NT2/D1 (cell line): Measurements from ENCODE around the gene EIF3K.

ENCODE experiments used
- DNase-seq: peaks from one replicate; pipeline ENCODE4 v3.0.0-alpha.2; 2011; ENCODE audit warnings: low read depth, low spot score
- H3K27me3 ChIP-seq: 2 replicates; pipeline ENCODE4 v1.6.0; 2011; ENCODE audit warnings: mild to moderate bottlenecking; ENCODE audit not compliant: insufficient read length, insufficient read depth
- H3K36me3 ChIP-seq: 2 replicates; pipeline ENCODE4 v1.6.1; 2011; ENCODE audit warnings: mild to moderate bottlenecking, low read length, mixed read lengths; ENCODE audit not compliant: insufficient read depth, insufficient read length
- H3K4me1 ChIP-seq: 2 replicates; pipeline ENCODE4 v1.5.1; 2011; ENCODE audit not compliant: insufficient read depth, insufficient read length
- H3K4me3 ChIP-seq: 2 replicates; pipeline ENCODE4 v1.5.1; 2011; ENCODE audit warnings: low read depth; ENCODE audit not compliant: insufficient read length
- H3K9ac ChIP-seq: 2 replicates; pipeline ENCODE4 v1.6.0; 2011; ENCODE audit warnings: low read depth; ENCODE audit not compliant: insufficient read length
- H3K9me3 ChIP-seq: 2 replicates; pipeline ENCODE4 v1.5.1; 2011; ENCODE audit warnings: mild to moderate bottlenecking, low read length; ENCODE audit not compliant: insufficient read depth
- SUZ12 ChIP-seq: IDR thresholded peaks from 2 replicates; pipeline ENCODE4 v1.6.1; 2011; ENCODE audit not compliant: insufficient read length, insufficient read depth; ENCODE audit errors: extremely low read depth
- YY1 ChIP-seq: IDR thresholded peaks from 2 replicates; pipeline ENCODE4 v1.6.1; 2011; ENCODE audit not compliant: insufficient read length, insufficient read depth
- ZNF274 ChIP-seq: IDR thresholded peaks from 2 replicates; pipeline ENCODE4 v1.6.1; 2011; ENCODE audit warnings: mild to moderate bottlenecking, low read depth, low read length

The EIF3K gene

DNA sequence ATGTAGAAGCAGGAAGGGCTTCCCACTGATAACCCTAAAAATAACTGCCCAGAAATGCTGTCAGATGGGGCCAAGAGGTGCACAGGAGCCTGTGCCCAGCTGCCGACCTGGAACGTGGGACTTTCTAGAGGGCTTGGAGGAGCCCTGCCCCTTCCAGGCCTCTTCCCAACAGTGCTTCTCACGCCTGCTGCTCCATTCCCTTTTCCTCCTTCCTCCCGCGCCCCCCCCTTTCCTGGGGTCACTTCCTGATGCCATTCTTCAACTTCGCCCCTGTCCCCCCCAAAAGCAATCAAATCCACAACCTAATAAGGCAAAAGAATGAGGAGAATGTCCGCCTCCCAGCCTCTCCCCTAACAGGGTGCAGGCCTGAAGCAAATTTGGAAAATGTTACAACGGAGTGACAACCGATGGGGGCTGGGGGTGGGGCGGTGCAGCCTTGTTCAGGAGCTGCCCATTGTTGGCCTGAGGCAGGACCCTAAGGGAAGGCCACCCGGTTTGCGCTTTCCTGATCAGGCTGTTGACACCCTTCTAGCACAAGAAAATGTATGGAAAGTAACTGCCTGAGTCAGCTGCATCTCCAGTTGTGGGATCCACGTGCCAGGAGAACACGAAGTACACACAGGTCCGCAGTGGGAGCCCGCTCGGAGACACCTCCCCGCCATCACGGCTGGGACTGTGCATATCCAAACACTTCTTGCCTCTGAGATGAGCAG is 47.1 kb downstream of the EIF3K start:
- Histone ChIP-seq H3K9me3 (no peaks in the 10 kb centered on the region), H3K4me1 (peaks cover 22% of the 10 kb centered on the region), H3K27me3 (no peaks in the 10 kb centered on the region), H3K9ac (peak overlapping the region; percentile 27), H3K4me3 (no peak overlapping the region), H3K36me3 (peaks cover 39% of the 10 kb centered on the region)
- TF ChIP-seq ZNF274 (no peak), YY1 (no peak), SUZ12 (no peak)
- DNase-seq, result peak; percentile 77

DNA sequence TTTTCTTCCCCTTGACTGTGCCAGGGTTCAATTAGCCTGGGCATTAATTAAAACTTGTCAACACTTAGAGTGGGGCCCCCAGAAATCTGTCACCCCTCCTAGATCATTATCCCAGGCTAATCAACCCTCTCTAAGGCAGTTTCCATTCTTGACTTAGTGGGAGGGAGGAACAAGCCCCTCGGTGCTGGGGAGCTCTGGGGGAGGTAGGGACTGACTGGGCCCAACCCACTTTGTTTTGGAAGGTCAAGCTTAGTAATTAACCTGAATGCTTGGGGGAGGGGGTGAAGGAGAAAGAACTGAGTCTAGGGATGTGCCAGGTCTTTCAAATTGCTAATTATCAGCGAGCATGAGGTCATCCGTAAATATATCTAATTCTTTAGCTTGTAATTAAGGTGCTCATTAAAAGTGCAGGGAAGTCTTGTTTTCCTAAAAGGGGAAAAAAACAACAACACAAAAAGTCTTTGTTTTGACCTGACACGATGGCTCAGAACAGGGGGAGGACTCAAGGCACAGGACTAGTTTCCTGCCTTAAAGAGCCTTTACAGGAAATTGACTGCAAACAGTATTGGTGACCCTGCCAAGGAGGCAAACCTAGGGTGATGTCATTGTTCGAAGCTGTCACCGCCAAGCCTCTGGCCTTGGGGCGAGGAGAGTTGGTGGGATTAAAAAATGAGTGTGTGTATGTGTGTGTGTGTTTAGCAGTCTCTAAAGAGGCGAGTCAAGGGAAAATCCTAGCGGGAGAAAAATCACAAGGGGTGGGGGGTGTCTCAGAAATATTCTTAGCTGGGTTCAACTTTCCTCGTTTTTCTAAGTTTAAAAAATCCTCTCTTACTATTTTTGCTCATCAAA is 47.9 kb downstream of the EIF3K start:
- peaks cover 23% of the 10 kb centered on the region for H3K4me1 ChIP-seq
- DNase-seq, result peak; percentile 51
- no peaks in the 10 kb centered on the region for H3K27me3 ChIP-seq
- peaks cover 36% of the 10 kb centered on the region for H3K36me3 ChIP-seq
- H3K4me3 ChIP-seq, result no peak overlapping the region
- TF ChIP-seq SUZ12 (no peak), ZNF274 (no peak), YY1 (no peak)
- H3K9ac ChIP-seq, result no peak overlapping the region
- H3K9me3 ChIP-seq, result no peaks in the 10 kb centered on the region

DNA sequence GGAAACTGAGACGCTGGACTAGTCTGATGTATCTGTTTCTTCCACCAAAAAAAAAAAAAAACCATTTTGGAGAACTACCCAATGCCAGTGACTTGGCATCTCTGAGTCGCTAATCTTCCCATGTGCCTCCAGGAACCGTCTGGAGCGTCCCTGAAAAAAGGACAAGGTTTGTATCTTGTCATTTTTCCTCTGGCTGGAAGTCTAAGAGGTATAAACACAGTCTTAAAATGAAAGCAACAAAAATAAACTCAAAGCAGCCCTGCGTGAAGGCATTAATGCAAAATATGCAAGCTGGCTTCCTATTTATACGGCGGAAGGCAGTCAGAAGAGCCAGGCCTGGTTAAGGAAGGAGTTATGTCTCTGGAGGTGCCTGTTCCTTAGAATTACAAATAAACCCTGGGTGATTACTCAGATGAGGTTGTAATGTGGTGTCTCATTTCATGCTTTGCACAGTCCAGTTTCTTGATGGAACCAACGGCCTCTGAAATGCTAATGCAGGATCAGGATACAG is 48.7 kb downstream of the EIF3K start:
- Histone ChIP-seq H3K9ac (no peak overlapping the region), H3K27me3 (no peaks in the 10 kb centered on the region), H3K9me3 (no peaks in the 10 kb centered on the region), H3K36me3 (peaks cover 35% of the 10 kb centered on the region), H3K4me1 (peaks cover 24% of the 10 kb centered on the region), H3K4me3 (no peak overlapping the region)
- TF ChIP-seq ZNF274, result no peak
- TF ChIP-seq SUZ12, result no peak
- TF ChIP-seq YY1, result no peak
- no peak for DNase-seq

DNA sequence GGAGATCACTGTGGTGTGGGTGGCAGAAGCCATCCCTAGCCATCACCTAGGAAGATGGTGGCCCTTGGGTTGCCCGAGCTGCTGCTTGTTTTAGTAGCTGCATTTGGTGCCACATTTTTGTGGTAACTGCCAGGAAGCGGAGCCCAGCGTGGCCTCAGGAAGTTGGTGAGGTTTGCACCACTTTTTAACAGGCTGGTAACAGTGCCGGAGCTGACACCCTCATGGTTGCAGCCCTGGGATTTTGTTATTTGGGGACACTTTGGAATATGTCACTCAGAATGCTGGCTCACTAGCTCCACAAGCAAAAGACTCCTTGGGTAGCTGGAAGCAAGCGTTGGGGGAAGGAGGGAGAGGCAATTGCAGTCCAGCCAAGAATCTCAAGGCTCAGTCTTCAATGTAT is 50.6 kb downstream of the EIF3K start:
- H3K4me3 ChIP-seq, result no peak overlapping the region
- H3K36me3 ChIP-seq, result peaks cover 22% of the 10 kb centered on the region
- H3K9ac ChIP-seq, result no peak overlapping the region
- peaks cover 16% of the 10 kb centered on the region for H3K4me1 ChIP-seq
- no peaks in the 10 kb centered on the region for H3K9me3 ChIP-seq
- TF ChIP-seq SUZ12 (no peak), ZNF274 (no peak), YY1 (no peak)
- DNase-seq, result no peak
- H3K27me3 ChIP-seq, result no peaks in the 10 kb centered on the region

DNA sequence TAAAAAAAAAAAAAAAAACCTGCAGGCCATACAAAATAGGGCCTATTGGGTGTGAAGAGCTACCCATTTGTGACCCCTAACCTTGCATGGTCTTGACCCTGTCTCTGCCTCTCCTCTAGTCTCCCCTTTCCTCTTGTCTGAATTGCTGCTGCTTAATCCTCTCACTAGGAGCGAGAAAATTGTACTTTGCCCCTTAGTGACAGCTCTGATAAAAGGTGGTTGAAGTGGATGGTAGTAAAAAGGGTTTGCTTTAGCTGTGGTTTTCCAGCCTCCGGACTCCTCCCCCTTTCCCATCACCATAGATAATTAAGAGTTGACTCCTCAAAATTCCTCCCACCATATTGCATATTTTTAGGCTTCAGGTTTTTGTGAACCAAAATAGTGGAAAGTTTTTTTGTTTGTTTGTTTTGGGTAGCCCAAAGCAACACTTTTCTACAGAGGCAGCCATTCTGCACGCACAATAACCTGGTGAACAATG is 52.0 kb downstream of the EIF3K start:
- peaks cover 6% of the 10 kb centered on the region for H3K4me1 ChIP-seq
- no peak overlapping the region for H3K9ac ChIP-seq
- DNase-seq, result no peak
- no peaks in the 10 kb centered on the region for H3K9me3 ChIP-seq
- TF ChIP-seq ZNF274, result no peak
- no peak for TF ChIP-seq YY1
- TF ChIP-seq SUZ12, result no peak
- H3K4me3 ChIP-seq, result no peak overlapping the region
- peaks cover 20% of the 10 kb centered on the region for H3K36me3 ChIP-seq
- H3K27me3 ChIP-seq, result no peaks in the 10 kb centered on the region

DNA sequence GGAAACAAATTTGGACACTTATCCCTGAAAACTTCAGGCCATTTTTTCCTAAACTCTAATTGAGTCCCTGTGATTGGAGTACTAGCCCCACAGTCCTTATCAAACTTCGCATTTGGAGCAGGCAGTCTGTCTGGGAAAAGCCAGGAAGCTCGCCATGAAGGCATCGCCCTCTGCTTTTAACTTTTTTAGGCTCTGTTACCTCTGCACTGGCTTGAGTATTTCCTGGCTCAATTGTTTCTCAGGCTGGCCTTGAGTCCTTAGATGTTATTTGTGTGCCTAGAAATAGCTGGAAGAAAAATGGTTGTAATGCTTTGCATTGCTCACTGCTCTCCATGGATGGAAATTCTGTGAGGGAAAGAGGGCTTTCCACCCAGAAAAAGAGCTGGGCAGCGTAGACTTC is 52.7 kb downstream of the EIF3K start:
- Histone ChIP-seq H3K36me3 (peaks cover 20% of the 10 kb centered on the region), H3K4me3 (no peak overlapping the region), H3K4me1 (peaks cover 2% of the 10 kb centered on the region), H3K27me3 (no peaks in the 10 kb centered on the region), H3K9ac (no peak overlapping the region), H3K9me3 (no peaks in the 10 kb centered on the region)
- DNase-seq, result no peak
- no peak for TF ChIP-seq SUZ12
- no peak for TF ChIP-seq YY1
- no peak for TF ChIP-seq ZNF274

DNA sequence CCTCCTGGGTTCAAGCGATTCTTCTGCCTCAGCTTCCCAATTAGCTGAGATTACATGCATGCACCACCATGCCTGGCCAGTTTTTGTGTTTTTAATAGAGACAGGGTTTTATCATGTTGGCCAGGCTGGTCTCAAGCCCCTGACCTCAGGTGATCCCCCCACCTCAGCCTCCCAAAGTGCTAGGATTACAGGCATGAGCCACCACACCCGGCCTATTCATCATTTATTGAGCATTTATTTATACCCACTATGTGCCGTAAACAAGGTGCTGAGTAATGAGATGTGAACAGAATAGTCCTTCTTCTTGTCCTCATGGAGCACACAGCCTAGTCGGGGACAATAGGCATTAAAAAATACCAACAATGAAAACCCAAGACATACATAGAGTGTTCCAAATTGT is 54.0 kb downstream of the EIF3K start:
- Histone ChIP-seq H3K9me3 (no peaks in the 10 kb centered on the region), H3K27me3 (no peaks in the 10 kb centered on the region), H3K36me3 (peaks cover 26% of the 10 kb centered on the region), H3K4me1 (peaks cover 2% of the 10 kb centered on the region), H3K4me3 (no peak overlapping the region), H3K9ac (no peak overlapping the region)
- no peak for DNase-seq
- no peak for TF ChIP-seq YY1
- no peak for TF ChIP-seq ZNF274
- no peak for TF ChIP-seq SUZ12
